ENCODE results near the gene PRRT4.

The PRRT4 gene

DNA sequence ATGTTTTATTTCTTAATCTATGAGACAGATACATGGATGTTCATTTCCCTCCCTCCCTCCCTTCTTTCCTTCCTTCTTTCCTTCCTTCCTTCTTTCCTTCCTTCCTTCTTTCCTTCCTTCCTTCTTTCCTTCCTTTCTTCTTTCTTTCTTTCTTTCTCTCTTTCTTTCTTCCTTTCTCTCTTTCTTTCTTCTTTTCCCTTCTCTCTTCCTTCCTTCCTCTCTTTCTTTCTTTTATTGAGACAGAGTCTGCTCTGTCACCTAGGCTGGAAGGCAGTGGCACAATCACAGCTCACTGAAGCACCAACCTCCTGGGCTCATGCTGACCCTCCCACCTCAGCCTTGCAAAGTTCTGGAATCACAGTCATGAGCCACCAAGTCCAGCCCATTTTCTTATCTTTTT lies 5.5 kb upstream of the PRRT4 start:
- Histone ChIP-seq H3K4me1 (ENCODE audit: insufficient read depth, insufficient read length) (no peaks in the 10 kb centered on the region), H3K9me3 (ENCODE audit: insufficient read depth, low read length) (no peaks in the 10 kb centered on the region), H3K27me3 (ENCODE audit: insufficient read depth, insufficient read length) (peaks cover 36% of the 10 kb centered on the region), H3K9ac (ENCODE audit: insufficient read length, low read depth) (no peak overlapping the region), H3K4me3 (ENCODE audit: insufficient read length, low read depth) (no peak overlapping the region), H3K36me3 (ENCODE audit: insufficient read depth, insufficient read length, low read length) (no peaks in the 10 kb centered on the region)
- DNase-seq (ENCODE audit: low read depth, low spot score), result no peak
- TF ChIP-seq ZNF274 (IDR thresholded peaks at IDR 0.05; ENCODE audit: low read depth, low read length) (no peak), SUZ12 (IDR thresholded peaks at IDR 0.05; ENCODE audit: extremely low read depth, insufficient read depth, insufficient read length) (no peak), YY1 (IDR thresholded peaks at IDR 0.05; ENCODE audit: insufficient read depth, insufficient read length) (no peak)

DNA sequence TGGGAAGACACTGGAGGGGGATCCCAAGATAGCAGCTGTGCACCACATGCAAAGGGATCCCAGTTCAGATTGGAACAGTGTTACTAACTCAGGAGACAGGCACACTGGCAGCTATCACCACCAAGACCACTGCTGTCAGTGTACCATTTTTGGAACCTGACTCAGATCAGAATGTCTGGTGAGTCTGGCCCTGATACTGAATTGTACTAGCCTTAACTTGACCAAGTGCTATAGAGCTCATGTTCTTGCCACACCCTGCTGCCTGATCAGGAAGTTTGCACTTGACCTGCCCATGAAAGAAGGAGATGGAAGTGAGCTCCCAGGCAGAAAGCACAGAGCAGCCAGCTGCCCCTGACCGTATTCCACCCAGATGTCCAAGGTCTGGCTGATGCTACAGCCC lies 4.8 kb upstream of the PRRT4 start:
- Histone ChIP-seq H3K9me3 (ENCODE audit: insufficient read depth, low read length) (no peaks in the 10 kb centered on the region), H3K4me1 (ENCODE audit: insufficient read depth, insufficient read length) (no peaks in the 10 kb centered on the region), H3K4me3 (ENCODE audit: insufficient read length, low read depth) (no peak overlapping the region), H3K36me3 (ENCODE audit: insufficient read depth, insufficient read length, low read length) (no peaks in the 10 kb centered on the region), H3K9ac (ENCODE audit: insufficient read length, low read depth) (no peak overlapping the region), H3K27me3 (ENCODE audit: insufficient read depth, insufficient read length) (peaks cover 42% of the 10 kb centered on the region)
- no peak for DNase-seq (ENCODE audit: low read depth, low spot score)
- TF ChIP-seq SUZ12 (IDR thresholded peaks at IDR 0.05; ENCODE audit: extremely low read depth, insufficient read depth, insufficient read length) (no peak), ZNF274 (IDR thresholded peaks at IDR 0.05; ENCODE audit: low read depth, low read length) (no peak), YY1 (IDR thresholded peaks at IDR 0.05; ENCODE audit: insufficient read depth, insufficient read length) (no peak)

DNA sequence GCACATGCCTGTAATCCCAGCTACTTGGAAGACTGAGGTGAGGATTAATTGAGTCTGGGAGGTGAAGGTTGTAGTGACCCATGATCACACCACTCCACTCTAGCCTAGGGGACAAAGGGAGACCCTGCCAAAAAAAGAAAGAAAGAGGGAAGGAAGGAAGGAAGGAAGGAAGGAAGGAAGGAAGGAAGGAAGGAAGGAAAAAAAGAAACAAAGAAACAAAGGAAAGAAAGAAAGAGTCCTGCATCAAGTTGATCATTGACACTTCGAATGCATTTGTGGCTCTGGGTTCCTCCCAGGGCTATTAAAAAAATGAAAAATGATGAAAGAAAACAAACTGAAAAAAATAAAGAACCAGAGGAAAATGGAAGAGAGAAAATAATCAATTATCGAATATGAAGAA lies 3.9 kb upstream of the PRRT4 start:
- H3K4me1 ChIP-seq (ENCODE audit: insufficient read depth, insufficient read length), result no peaks in the 10 kb centered on the region
- H3K4me3 ChIP-seq (ENCODE audit: insufficient read length, low read depth), result no peak overlapping the region
- H3K9ac ChIP-seq (ENCODE audit: insufficient read length, low read depth), result no peak overlapping the region
- no peaks in the 10 kb centered on the region for H3K36me3 ChIP-seq (ENCODE audit: insufficient read depth, insufficient read length, low read length)
- H3K9me3 ChIP-seq (ENCODE audit: insufficient read depth, low read length), result no peaks in the 10 kb centered on the region
- TF ChIP-seq YY1 (IDR thresholded peaks at IDR 0.05; ENCODE audit: insufficient read depth, insufficient read length) (no peak), ZNF274 (IDR thresholded peaks at IDR 0.05; ENCODE audit: low read depth, low read length) (no peak), SUZ12 (IDR thresholded peaks at IDR 0.05; ENCODE audit: extremely low read depth, insufficient read depth, insufficient read length) (no peak)
- peaks cover 49% of the 10 kb centered on the region for H3K27me3 ChIP-seq (ENCODE audit: insufficient read depth, insufficient read length)
- DNase-seq (ENCODE audit: low read depth, low spot score), result no peak

DNA sequence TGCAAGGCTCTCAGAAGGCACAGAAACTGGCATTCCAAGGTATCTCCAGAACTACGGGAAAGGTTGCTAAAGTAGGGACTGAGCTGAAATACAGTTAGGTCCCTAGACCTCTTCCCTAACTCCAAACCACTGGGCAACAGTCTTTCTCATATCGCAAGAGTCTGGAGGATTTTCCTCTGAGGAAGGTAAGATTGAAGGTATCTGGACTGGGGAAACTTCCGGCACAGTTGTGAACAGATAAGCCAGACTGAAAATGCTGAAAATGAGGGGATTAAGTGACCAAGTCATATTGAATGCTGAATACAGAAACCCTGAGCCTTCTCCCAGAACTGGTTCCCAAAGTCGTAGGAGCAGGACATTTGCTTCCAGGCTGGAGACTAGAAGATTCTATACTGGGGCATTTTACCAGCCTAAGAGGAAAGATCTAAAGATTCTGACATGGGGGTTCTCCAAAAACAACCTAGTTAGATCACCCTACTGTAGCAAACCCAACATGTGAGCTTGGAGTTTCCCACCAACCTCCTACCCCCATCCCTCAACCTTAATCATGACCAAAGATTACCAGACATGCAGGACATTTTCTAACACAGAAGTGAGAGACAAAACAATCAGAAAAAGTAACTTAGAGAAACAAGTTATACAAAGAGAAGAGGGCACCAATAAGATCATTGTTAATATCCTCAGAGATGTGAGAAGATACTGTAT lies 2.8 kb upstream of the PRRT4 start:
- DNase-seq (ENCODE audit: low read depth, low spot score), result no peak
- peaks cover 3% of the 10 kb centered on the region for H3K4me1 ChIP-seq (ENCODE audit: insufficient read depth, insufficient read length)
- H3K9ac ChIP-seq (ENCODE audit: insufficient read length, low read depth), result no peak overlapping the region
- peaks cover 52% of the 10 kb centered on the region for H3K27me3 ChIP-seq (ENCODE audit: insufficient read depth, insufficient read length)
- TF ChIP-seq YY1 (IDR thresholded peaks at IDR 0.05; ENCODE audit: insufficient read depth, insufficient read length) (no peak), SUZ12 (IDR thresholded peaks at IDR 0.05; ENCODE audit: extremely low read depth, insufficient read depth, insufficient read length) (no peak), ZNF274 (IDR thresholded peaks at IDR 0.05; ENCODE audit: low read depth, low read length) (no peak)
- H3K36me3 ChIP-seq (ENCODE audit: insufficient read depth, insufficient read length, low read length), result no peaks in the 10 kb centered on the region
- H3K4me3 ChIP-seq (ENCODE audit: insufficient read length, low read depth), result no peak overlapping the region
- H3K9me3 ChIP-seq (ENCODE audit: insufficient read depth, low read length), result no peaks in the 10 kb centered on the region

DNA sequence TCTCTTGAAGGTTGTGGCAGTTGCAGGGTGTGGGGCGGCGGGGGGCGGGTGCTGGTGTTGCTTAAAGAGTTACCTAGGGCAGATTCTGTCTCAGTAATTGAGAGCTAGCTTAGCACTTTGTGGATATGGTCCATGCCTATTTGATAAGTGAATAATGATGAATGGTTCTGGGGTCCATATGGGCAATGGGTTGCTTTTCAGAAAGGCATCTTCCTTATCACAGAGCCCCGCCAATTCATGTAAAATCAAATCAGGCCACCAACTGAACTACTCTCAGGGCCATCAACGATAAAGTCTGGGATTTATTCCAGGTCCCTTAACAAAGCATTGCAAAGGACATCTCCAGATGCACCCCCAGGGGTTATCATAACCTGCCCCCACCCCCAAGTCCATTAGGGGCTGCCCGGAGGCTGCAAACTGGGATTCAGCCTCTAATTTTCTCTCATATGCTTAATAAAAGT lies 1.8 kb upstream of the PRRT4 start:
- DNase-seq (ENCODE audit: low read depth, low spot score), result no peak
- Histone ChIP-seq H3K9me3 (ENCODE audit: insufficient read depth, low read length) (no peaks in the 10 kb centered on the region), H3K27me3 (ENCODE audit: insufficient read depth, insufficient read length) (peaks cover 58% of the 10 kb centered on the region), H3K4me3 (ENCODE audit: insufficient read length, low read depth) (no peak overlapping the region), H3K4me1 (ENCODE audit: insufficient read depth, insufficient read length) (peaks cover 3% of the 10 kb centered on the region), H3K9ac (ENCODE audit: insufficient read length, low read depth) (no peak overlapping the region), H3K36me3 (ENCODE audit: insufficient read depth, insufficient read length, low read length) (no peaks in the 10 kb centered on the region)
- no peak for TF ChIP-seq YY1 (IDR thresholded peaks at IDR 0.05; ENCODE audit: insufficient read depth, insufficient read length)
- TF ChIP-seq ZNF274 (IDR thresholded peaks at IDR 0.05; ENCODE audit: low read depth, low read length), result no peak
- no peak for TF ChIP-seq SUZ12 (IDR thresholded peaks at IDR 0.05; ENCODE audit: extremely low read depth, insufficient read depth, insufficient read length)

DNA sequence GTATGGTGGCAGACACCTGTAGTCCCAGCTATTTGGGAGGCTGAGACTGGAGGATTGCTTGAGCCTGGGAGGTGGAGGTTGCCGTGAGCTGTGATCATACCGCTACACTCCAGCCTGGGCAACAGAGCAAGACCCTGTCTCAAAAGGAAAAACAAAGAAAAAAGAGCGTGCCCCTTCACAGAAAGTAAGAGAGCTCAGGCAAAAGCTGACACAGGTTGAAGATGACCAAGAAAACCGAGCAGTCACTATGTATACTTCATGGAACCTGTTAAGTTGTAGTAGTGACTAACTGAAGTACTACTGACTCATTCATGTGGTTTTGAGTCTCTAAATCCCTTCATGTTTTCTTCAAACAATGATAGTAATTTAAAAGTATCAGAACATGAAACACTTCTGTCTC lies 1.2 kb upstream of the PRRT4 start:
- Histone ChIP-seq H3K9ac (ENCODE audit: insufficient read length, low read depth) (no peak overlapping the region), H3K4me1 (ENCODE audit: insufficient read depth, insufficient read length) (peaks cover 3% of the 10 kb centered on the region), H3K4me3 (ENCODE audit: insufficient read length, low read depth) (no peak overlapping the region), H3K9me3 (ENCODE audit: insufficient read depth, low read length) (no peaks in the 10 kb centered on the region), H3K27me3 (ENCODE audit: insufficient read depth, insufficient read length) (peaks cover 58% of the 10 kb centered on the region), H3K36me3 (ENCODE audit: insufficient read depth, insufficient read length, low read length) (no peaks in the 10 kb centered on the region)
- TF ChIP-seq ZNF274 (IDR thresholded peaks at IDR 0.05; ENCODE audit: low read depth, low read length) (no peak), SUZ12 (IDR thresholded peaks at IDR 0.05; ENCODE audit: extremely low read depth, insufficient read depth, insufficient read length) (no peak), YY1 (IDR thresholded peaks at IDR 0.05; ENCODE audit: insufficient read depth, insufficient read length) (no peak)
- DNase-seq (ENCODE audit: low read depth, low spot score), result no peak

DNA sequence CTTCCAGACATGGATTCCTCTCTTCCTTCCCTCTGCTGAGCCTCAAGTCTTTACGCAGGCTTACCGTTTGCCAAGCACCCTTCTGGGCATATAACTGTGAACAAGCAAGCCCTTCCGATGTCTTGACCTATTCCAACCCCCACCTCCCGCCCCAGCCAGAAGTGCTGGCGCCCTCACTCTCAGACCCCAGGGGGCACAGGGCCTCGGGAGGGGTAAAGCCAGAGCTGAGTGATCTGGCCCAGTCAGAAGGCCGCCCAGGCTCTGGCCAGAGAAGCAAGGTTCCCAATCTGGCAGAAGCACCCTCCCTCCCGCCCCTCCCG lies 1.2 kb downstream of the PRRT4 start:
- H3K9me3 ChIP-seq (ENCODE audit: insufficient read depth, low read length), result no peaks in the 10 kb centered on the region
- H3K4me1 ChIP-seq (ENCODE audit: insufficient read depth, insufficient read length), result peaks cover 12% of the 10 kb centered on the region
- no peak for DNase-seq (ENCODE audit: low read depth, low spot score)
- peak overlapping the region; percentile 21 for H3K9ac ChIP-seq (ENCODE audit: insufficient read length, low read depth)
- no peaks in the 10 kb centered on the region for H3K36me3 ChIP-seq (ENCODE audit: insufficient read depth, insufficient read length, low read length)
- TF ChIP-seq ZNF274 (IDR thresholded peaks at IDR 0.05; ENCODE audit: low read depth, low read length) (no peak), SUZ12 (IDR thresholded peaks at IDR 0.05; ENCODE audit: extremely low read depth, insufficient read depth, insufficient read length) (no peak), YY1 (IDR thresholded peaks at IDR 0.05; ENCODE audit: insufficient read depth, insufficient read length) (no peak)
- no peak overlapping the region for H3K4me3 ChIP-seq (ENCODE audit: insufficient read length, low read depth)
- H3K27me3 ChIP-seq (ENCODE audit: insufficient read depth, insufficient read length), result peaks cover 51% of the 10 kb centered on the region

Measured in NT2/D1 (cell line).